PC-3 (cell line): ENCODE measurements around the gene GRIN1. TPM values are rescaled to one million over a fixed set of nuclear protein-coding genes. Genes with fewer than 3 reads are reported as not detected.

Source experiments
- ATAC-seq: fragments of 200-7000 bp; cut with Tn5 transposase; 2 replicates; pipeline ENCODE4 v1.9.1; 2020; ENCODE audit warnings: mild to moderate bottlenecking, moderate library complexity
- BruUV-seq: library from RNA; stranded (reverse); fragments of 400-500 nt; replicated peaks from 2 replicates; lab custom pipeline; 2021; lab: Mats Ljungman, UMichigan
- CTCF ChIA-PET: fragments of 300-600 bp; sonication (Branson Sonifier 250); formaldehyde crosslinking; loops from one replicate; lab custom pipeline; 2022; ENCODE audit warnings: antibody characterized with exemption; lab: Charles Lee
- POLR2A ChIA-PET: fragments of 300-600 bp; sonication (Branson Sonifier 250); formaldehyde crosslinking; loops from one replicate; lab custom pipeline; 2022; ENCODE audit warnings: antibody characterized with exemption; ENCODE audit not compliant: unreplicated experiment; lab: Charles Lee
- DNase-seq: peaks from one replicate; pipeline ENCODE4 v3.0.0-alpha.2; 2015
- H2AFZ ChIP-seq: fragments of 300-600 bp; sonication (generic); 2 replicates; pipeline ENCODE4 v1.6.0; 2016; ENCODE audit warnings: antibody characterized with exemption, low read length
- H3F3A ChIP-seq: fragments of 300-600 bp; sonication (generic); one replicate; pipeline ENCODE4 v1.6.0; 2017; ENCODE audit warnings: antibody characterized with exemption, low read length, control low read depth, mild to moderate bottlenecking; ENCODE audit not compliant: unreplicated experiment
- H3K27ac ChIP-seq: fragments of 300-600 bp; sonication (generic); 2 replicates; pipeline ENCODE4 v1.5.1; 2016; ENCODE audit warnings: mild to moderate bottlenecking, low read length
- H3K27me3 ChIP-seq: fragments of 300-600 bp; sonication (generic); 2 replicates; pipeline ENCODE4 v1.6.1; 2016; ENCODE audit warnings: low read length, mixed read lengths
- H3K36me3 ChIP-seq: fragments of 300-600 bp; sonication (generic); 2 replicates; pipeline ENCODE4 v1.6.1; 2016; ENCODE audit warnings: low read depth, mixed run types, low read length, mixed read lengths
- H3K4me1 ChIP-seq: fragments of 300-600 bp; sonication (generic); 2 replicates; pipeline ENCODE4 v1.5.1; 2016; ENCODE audit warnings: low read length; ENCODE audit not compliant: insufficient read depth
- H3K4me2 ChIP-seq: fragments of 300-600 bp; sonication (generic); 2 replicates; pipeline ENCODE4 v1.6.0; 2016; ENCODE audit warnings: low read length
- H3K4me3 ChIP-seq: fragments of 300-600 bp; sonication (generic); 2 replicates; pipeline ENCODE4 v1.5.1; 2016; ENCODE audit warnings: mild to moderate bottlenecking, low read length, mixed read lengths
- H3K79me2 ChIP-seq: fragments of 300-600 bp; sonication (generic); 2 replicates; pipeline ENCODE4 v1.6.1; 2017; ENCODE audit warnings: low read length, mixed read lengths
- H3K9ac ChIP-seq: fragments of 300-600 bp; sonication (generic); 2 replicates; pipeline ENCODE4 v1.6.0; 2016; ENCODE audit warnings: mild to moderate bottlenecking, low read length
- H3K9me2 ChIP-seq: fragments of 300-600 bp; sonication (generic); replicated peaks from 2 replicates; pipeline ENCODE4 v1.6.1; 2016; ENCODE audit warnings: mixed run types, low read length, mixed read lengths
- H3K9me3 ChIP-seq: fragments of 300-600 bp; sonication (generic); 2 replicates; pipeline ENCODE4 v1.6.1; 2016; ENCODE audit warnings: low read length, mixed read lengths
- H4K20me1 ChIP-seq: fragments of 300-600 bp; sonication (generic); 2 replicates; pipeline ENCODE4 v1.6.1; 2016; ENCODE audit warnings: low read length, mixed read lengths
- EZH2 ChIP-seq: fragments of 300-600 bp; sonication (generic); IDR thresholded peaks from one replicate; pipeline ENCODE4 v1.6.1; 2017; ENCODE audit warnings: antibody characterized with exemption, mild to moderate bottlenecking, low read length; ENCODE audit not compliant: unreplicated experiment
- EZH2phosphoT487 ChIP-seq: fragments of 300-600 bp; sonication (generic); IDR thresholded peaks from 2 replicates; pipeline ENCODE4 v1.6.1; 2018; ENCODE audit warnings: mild to moderate bottlenecking, antibody characterized with exemption, low read length, borderline replicate concordance
- intact Hi-C: fragments of 100-400 bp; cut with micrococcal nuclease; formaldehyde crosslinking; loops from 2 replicates; pipeline ENCODE4 v1.9.0; 2023
- total RNA-seq: library from RNA; depleted of rRNA; stranded (reverse); fragments of >200 nt; gene quantifications from 2 replicates; pipeline ENCODE4 v1.2.3, GENCODE V29; 2014
- TF ChIP-seq, protein P1 (sequence below): fragments of 300-600 bp; sonication (generic); conservative IDR thresholded peaks from 2 replicates; pipeline ENCODE4 v1.5.1; 2017; ENCODE audit warnings: antibody characterized with exemption, low read depth, mild to moderate bottlenecking, low read length

The GRIN1 gene
- total RNA-seq, 1 experiment from 2014 or later, result 0.11 TPM

DNA sequence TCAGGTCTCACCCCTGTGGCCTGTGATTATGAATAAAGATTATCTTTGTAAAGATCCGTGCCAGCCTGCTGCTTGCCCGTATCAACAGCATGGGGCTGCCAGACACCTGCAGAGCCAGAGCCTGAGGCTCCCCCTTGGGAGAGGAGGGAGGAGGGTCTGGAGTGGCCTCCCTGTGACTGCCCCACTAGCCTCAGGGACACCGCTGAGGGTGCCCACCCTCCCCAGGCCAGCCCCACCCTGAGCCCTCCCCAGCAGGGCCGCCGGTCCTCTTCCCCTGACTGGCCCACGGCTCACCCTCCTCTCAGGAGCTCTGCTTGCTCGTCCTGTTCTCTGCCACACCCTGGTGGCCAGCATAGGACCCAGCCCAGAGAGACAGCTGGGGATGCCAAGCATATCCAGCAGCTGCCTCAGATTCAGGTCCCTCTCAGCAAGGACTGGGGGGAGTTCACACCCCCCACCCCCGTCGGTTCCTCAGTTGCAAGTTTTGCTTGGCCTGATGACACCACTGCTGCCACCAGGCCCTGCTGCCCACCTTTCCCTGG, 51.4 kb downstream of the GRIN1 start:
- intact Hi-C loops, result no loop called here
- Histone ChIP-seq H3K9me2 (no peaks in the 10 kb centered on the region), H3K9me3 (no peaks in the 10 kb centered on the region), H2AFZ (no peak overlapping the region), H3K4me2 (peak overlapping the region; percentile 96), H4K20me1 (peaks cover 11% of the 10 kb centered on the region), H3F3A (no peaks in the 10 kb centered on the region), H3K27me3 (no peaks in the 10 kb centered on the region), H3K9ac (no peak overlapping the region), H3K36me3 (no peaks in the 10 kb centered on the region), H3K4me1 (peaks cover 35% of the 10 kb centered on the region), H3K27ac (no peak overlapping the region), H3K4me3 (peak overlapping the region; percentile 99), H3K79me2 (peaks cover 45% of the 10 kb centered on the region)
- ChIA-PET CTCF (interaction anchor here (0.6 to 1.0 kb wide), 3 partner anchors 33 to 242 kb away, joined by 4 read pairs; partner anchors contain the start of gene RNF224), POLR2A (interaction anchor here (0.7 kb wide), 1 partner anchor 35 kb away, joined by 8 read pairs; no protein-coding TSS in a partner anchor)
- ATAC-seq, result peak; percentile 18; the same call in 1 of the 2 replicates
- peak; percentile 32 for DNase-seq
- no peak for TF ChIP-seq EZH2
- TF ChIP-seq, protein P1, sequence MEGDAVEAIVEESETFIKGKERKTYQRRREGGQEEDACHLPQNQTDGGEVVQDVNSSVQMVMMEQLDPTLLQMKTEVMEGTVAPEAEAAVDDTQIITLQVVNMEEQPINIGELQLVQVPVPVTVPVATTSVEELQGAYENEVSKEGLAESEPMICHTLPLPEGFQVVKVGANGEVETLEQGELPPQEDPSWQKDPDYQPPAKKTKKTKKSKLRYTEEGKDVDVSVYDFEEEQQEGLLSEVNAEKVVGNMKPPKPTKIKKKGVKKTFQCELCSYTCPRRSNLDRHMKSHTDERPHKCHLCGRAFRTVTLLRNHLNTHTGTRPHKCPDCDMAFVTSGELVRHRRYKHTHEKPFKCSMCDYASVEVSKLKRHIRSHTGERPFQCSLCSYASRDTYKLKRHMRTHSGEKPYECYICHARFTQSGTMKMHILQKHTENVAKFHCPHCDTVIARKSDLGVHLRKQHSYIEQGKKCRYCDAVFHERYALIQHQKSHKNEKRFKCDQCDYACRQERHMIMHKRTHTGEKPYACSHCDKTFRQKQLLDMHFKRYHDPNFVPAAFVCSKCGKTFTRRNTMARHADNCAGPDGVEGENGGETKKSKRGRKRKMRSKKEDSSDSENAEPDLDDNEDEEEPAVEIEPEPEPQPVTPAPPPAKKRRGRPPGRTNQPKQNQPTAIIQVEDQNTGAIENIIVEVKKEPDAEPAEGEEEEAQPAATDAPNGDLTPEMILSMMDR, result 0 out of 2 replicates have a peak, but pooled peaks have one; percentile 20
- no TSS peak for BruUV-seq

- ChIA-PET POLR2A (no interaction called here), CTCF (no interaction called here)
- Histone ChIP-seq H3K4me1 (peaks cover 41% of the 10 kb centered on the region), H3K9ac (no peak overlapping the region), H3K36me3 (no peaks in the 10 kb centered on the region), H3K9me2 (no peaks in the 10 kb centered on the region), H3K9me3 (no peaks in the 10 kb centered on the region), H4K20me1 (peaks cover 11% of the 10 kb centered on the region), H3K27me3 (no peaks in the 10 kb centered on the region), H3K27ac (no peak overlapping the region), H3F3A (no peaks in the 10 kb centered on the region), H3K4me2 (no peak overlapping the region), H3K79me2 (peaks cover 38% of the 10 kb centered on the region), H2AFZ (no peak overlapping the region), H3K4me3 (no peak overlapping the region)
- no TSS peak for BruUV-seq
- TF ChIP-seq, protein P1, result no peak
- TF ChIP-seq EZH2, result no peak
- no peak for TF ChIP-seq EZH2phosphoT487
- DNase-seq, result no peak
- ATAC-seq, result no peak
- intact Hi-C loops, result no loop called here
Observed at GRCh38 chr9:137191245-137191644, 52.3 kb downstream of the GRIN1 start.

GRCh38 chr9:137191691-137192447, 52.9 kb downstream of the GRIN1 start:
- POLR2A ChIA-PET, result no interaction called here
- CTCF ChIA-PET, result no interaction called here
- peaks cover 11% of the 10 kb centered on the region for H4K20me1 ChIP-seq

More at GRCh38 chr9:137191691-137192447, 52.9 kb downstream of the GRIN1 start:
- Histone ChIP-seq H3K9me3 (no peaks in the 10 kb centered on the region), H3K36me3 (no peaks in the 10 kb centered on the region), H3K9me2 (no peaks in the 10 kb centered on the region), H3K9ac (no peak overlapping the region), H3K4me1 (peaks cover 35% of the 10 kb centered on the region), H3K4me3 (no peak overlapping the region), H2AFZ (no peak overlapping the region), H3K27ac (no peak overlapping the region), H3F3A (no peaks in the 10 kb centered on the region), H3K27me3 (no peaks in the 10 kb centered on the region), H3K79me2 (peaks cover 32% of the 10 kb centered on the region), H3K4me2 (no peak overlapping the region)
- TF ChIP-seq, protein P1, result no peak
- TF ChIP-seq EZH2phosphoT487 (no peak), EZH2 (no peak)
- ATAC-seq, result no peak
- no peak for DNase-seq
- BruUV-seq, result no TSS peak
- intact Hi-C loops, result no loop called here
